ENCODE results near the gene FAM3D. TPM values are rescaled to one million over a fixed set of nuclear protein-coding genes. Genes with fewer than 3 reads are reported as not detected.

FAM3D gene
- polyA plus RNA-seq, 3 donors = 0.28 to 1.9 (median 0.71) TPM

DNA sequence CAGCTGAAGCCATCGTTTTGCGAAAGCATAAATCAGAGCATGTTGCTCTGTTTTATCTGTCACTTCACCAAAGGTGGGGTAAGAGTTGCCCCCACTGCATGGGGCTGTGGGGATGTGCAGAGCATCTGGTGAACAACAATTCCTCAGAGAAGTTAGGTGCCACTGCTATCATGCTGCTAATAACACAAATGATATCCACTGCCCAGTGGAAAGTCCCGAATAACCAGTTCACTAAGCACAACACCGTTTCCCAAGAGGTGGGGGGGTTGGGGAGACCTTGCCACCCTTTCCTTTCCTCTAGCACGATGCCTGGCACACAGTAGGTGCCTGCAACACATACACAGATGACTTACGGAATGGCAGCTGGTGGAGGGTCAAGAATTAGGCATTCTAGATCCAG is 38.6 kb downstream of the FAM3D start:
- Mint-ChIP-seq H3K9me3 (no peaks in the 10 kb centered on the region), H3K36me3 (no peaks in the 10 kb centered on the region), H3K27me3 (ENCODE audit: low read depth in 3 of 3) (peaks cover 1 to 3% (median 3%) of the 10 kb centered on the region in 3 donors), H3K4me1 (no peaks in the 10 kb centered on the region), H3K4me3 (no peak overlapping the region), H3K27ac (no peak overlapping the region)
- WGBS (ENCODE audit: insufficient coverage) = 100% methylated on average over 1 of the region's 6 CpGs
- Histone ChIP-seq H3K27me3 (ENCODE audit: control insufficient read depth in 2 of 2, insufficient read depth in 2 of 2, low read length in 2 of 2) (no peaks in the 10 kb centered on the region), H3K4me3 (replicated peaks in 1 of 3; ENCODE audit: low read depth in 2 of 3, low read length in 3 of 3) (no peak overlapping the region), H3K27ac (ENCODE audit: low read depth in 1 of 2, low read length in 2 of 2) (no peak overlapping the region), H3K4me1 (ENCODE audit: control insufficient read depth in 1 of 2, insufficient read depth in 2 of 2, low read length in 2 of 2) (no peaks in the 10 kb centered on the region), H3K79me2 (ENCODE audit: insufficient read depth, low read length) (no peaks in the 10 kb centered on the region), H3K9me3 (replicated peaks in 1 of 2; ENCODE audit: control insufficient read depth in 1 of 2, insufficient read depth in 1 of 2, low read length in 2 of 2) (no peaks in the 10 kb centered on the region), H3K36me3 (replicated peaks in 1 of 2; ENCODE audit: control insufficient read depth in 1 of 2, insufficient read depth in 2 of 2, low read length in 2 of 2) (no peaks in the 10 kb centered on the region), H3K9ac (ENCODE audit: insufficient read depth, low read length, poor library complexity, severe bottlenecking) (no peak overlapping the region), H3K4me2 (replicated peaks; ENCODE audit: extremely low read depth, low read length, poor library complexity, severe bottlenecking) (no peak overlapping the region), H2AFZ (ENCODE audit: insufficient read depth, low read depth, low read length, poor library complexity, severe bottlenecking) (no peak overlapping the region), H4K20me1 (ENCODE audit: insufficient read depth, low read length) (no peaks in the 10 kb centered on the region)
- TF ChIP-seq, protein P1, sequence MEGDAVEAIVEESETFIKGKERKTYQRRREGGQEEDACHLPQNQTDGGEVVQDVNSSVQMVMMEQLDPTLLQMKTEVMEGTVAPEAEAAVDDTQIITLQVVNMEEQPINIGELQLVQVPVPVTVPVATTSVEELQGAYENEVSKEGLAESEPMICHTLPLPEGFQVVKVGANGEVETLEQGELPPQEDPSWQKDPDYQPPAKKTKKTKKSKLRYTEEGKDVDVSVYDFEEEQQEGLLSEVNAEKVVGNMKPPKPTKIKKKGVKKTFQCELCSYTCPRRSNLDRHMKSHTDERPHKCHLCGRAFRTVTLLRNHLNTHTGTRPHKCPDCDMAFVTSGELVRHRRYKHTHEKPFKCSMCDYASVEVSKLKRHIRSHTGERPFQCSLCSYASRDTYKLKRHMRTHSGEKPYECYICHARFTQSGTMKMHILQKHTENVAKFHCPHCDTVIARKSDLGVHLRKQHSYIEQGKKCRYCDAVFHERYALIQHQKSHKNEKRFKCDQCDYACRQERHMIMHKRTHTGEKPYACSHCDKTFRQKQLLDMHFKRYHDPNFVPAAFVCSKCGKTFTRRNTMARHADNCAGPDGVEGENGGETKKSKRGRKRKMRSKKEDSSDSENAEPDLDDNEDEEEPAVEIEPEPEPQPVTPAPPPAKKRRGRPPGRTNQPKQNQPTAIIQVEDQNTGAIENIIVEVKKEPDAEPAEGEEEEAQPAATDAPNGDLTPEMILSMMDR (IDR thresholded peaks at IDR 0.05) = no peak
- intact Hi-C loops (cut with micrococcal nuclease) = loop anchor here in 1 of 2 donors (10.0 kb wide), 1 partner anchor 313 kb away; no protein-coding TSS in a partner anchor
- DNase-seq = no peak

DNA sequence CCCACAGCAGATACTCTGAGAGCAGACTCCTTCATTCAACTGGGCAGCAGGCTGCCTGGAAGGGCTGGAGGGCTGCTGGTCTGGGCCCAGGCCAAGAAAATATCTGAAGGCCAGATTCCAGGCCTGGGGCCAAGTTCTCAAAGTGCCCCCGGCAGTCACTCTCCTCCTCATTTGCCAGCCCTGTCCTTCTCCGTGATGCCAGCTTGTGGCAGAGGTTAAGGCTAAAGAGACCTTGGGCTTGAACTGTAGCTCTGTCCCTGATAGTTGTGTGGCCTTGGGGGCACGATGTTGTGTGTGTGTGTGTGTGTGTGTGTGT is 39.0 kb downstream of the FAM3D start:
- H3K27me3 ChIP-seq (ENCODE audit: control insufficient read depth in 2 of 2, insufficient read depth in 2 of 2, low read length in 2 of 2) = no peaks in the 10 kb centered on the region
- Mint-ChIP-seq H3K4me1 (no peaks in the 10 kb centered on the region), H3K9me3 (no peaks in the 10 kb centered on the region), H3K4me3 (no peak overlapping the region), H3K27me3 (ENCODE audit: low read depth in 3 of 3) (peaks cover 0 to 3% (median 1%) of the 10 kb centered on the region in 3 donors), H3K27ac (no peak overlapping the region), H3K36me3 (no peaks in the 10 kb centered on the region)
- H3K4me3 ChIP-seq (replicated peaks in 1 of 3; ENCODE audit: low read depth in 2 of 3, low read length in 3 of 3) = no peak overlapping the region
- no peak overlapping the region for H3K4me2 ChIP-seq (replicated peaks; ENCODE audit: extremely low read depth, low read length, poor library complexity, severe bottlenecking)
- H2AFZ ChIP-seq (ENCODE audit: insufficient read depth, low read depth, low read length, poor library complexity, severe bottlenecking) = no peak overlapping the region
- no peak for DNase-seq
- intact Hi-C loops (cut with micrococcal nuclease) = loop anchor here in 1 of 2 donors (10.0 kb wide), 1 partner anchor 313 kb away; no protein-coding TSS in a partner anchor
- WGBS (ENCODE audit: insufficient coverage) = 97% methylated on average over 2 of the region's 3 CpGs
- no peaks in the 10 kb centered on the region for H3K4me1 ChIP-seq (ENCODE audit: control insufficient read depth in 1 of 2, insufficient read depth in 2 of 2, low read length in 2 of 2)
- H3K27ac ChIP-seq (ENCODE audit: low read depth in 1 of 2, low read length in 2 of 2) = no peak overlapping the region
- TF ChIP-seq, protein P1 (IDR thresholded peaks at IDR 0.05) = no peak
- no peak overlapping the region for H3K9ac ChIP-seq (ENCODE audit: insufficient read depth, low read length, poor library complexity, severe bottlenecking)
- H3K9me3 ChIP-seq (replicated peaks in 1 of 2; ENCODE audit: control insufficient read depth in 1 of 2, insufficient read depth in 1 of 2, low read length in 2 of 2) = no peaks in the 10 kb centered on the region
- no peaks in the 10 kb centered on the region for H3K36me3 ChIP-seq (replicated peaks in 1 of 2; ENCODE audit: control insufficient read depth in 1 of 2, insufficient read depth in 2 of 2, low read length in 2 of 2)
- H3K79me2 ChIP-seq (ENCODE audit: insufficient read depth, low read length) = no peaks in the 10 kb centered on the region
- no peaks in the 10 kb centered on the region for H4K20me1 ChIP-seq (ENCODE audit: insufficient read depth, low read length)
